Astrocyte (in vitro differentiated cells and primary cell): Measurements from ENCODE around the gene SLC29A1. TPM values are rescaled to one million over a fixed set of nuclear protein-coding genes. Genes with fewer than 3 reads are reported as not detected.

Source experiments
- DNase-seq: peaks from one replicate; pipeline ENCODE4 v3.0.0-alpha.2; 2010; ENCODE audit warnings: low read depth
- FAIRE-seq: peaks from 2 replicates; lab custom pipeline; 2011; peaks lifted over from hg19 to GRCh38; lab: Jason Lieb, UNC
- H2AFZ ChIP-seq: 2 replicates; pipeline ENCODE4 v1.6.0; 2012; ENCODE audit warnings: low read depth, low read length, inconsistent platforms
- H3K27ac ChIP-seq: 2 replicates; pipeline ENCODE4 v1.5.1; 2011; ENCODE audit warnings: low read depth, low read length, inconsistent platforms
- H3K27me3 ChIP-seq: 2 replicates; pipeline ENCODE4 v1.6.0; 2011; ENCODE audit warnings: low read length, inconsistent platforms; ENCODE audit not compliant: insufficient read depth
- H3K36me3 ChIP-seq: 2 replicates; pipeline ENCODE4 v1.5.1; 2011; ENCODE audit warnings: low read length, inconsistent platforms; ENCODE audit not compliant: insufficient read depth
- H3K4me1 ChIP-seq: 2 replicates; pipeline ENCODE4 v1.5.1; 2011; ENCODE audit warnings: low read length, inconsistent platforms; ENCODE audit not compliant: insufficient read depth
- H3K4me2 ChIP-seq: 2 replicates; pipeline ENCODE4 v1.6.0; 2012; ENCODE audit warnings: low read length, inconsistent platforms
- H3K4me3 ChIP-seq: 2 replicates; pipeline ENCODE4 v1.5.1; 2011; ENCODE audit warnings: low read depth, mild to moderate bottlenecking, low read length, inconsistent platforms; ENCODE audit not compliant: insufficient read depth
- H3K79me2 ChIP-seq: 2 replicates; pipeline ENCODE4 v1.6.0; 2012; ENCODE audit warnings: mild to moderate bottlenecking, low read length, inconsistent platforms; ENCODE audit not compliant: insufficient read depth
- H3K9ac ChIP-seq: 2 replicates; pipeline ENCODE4 v1.6.0; 2012; ENCODE audit warnings: mild to moderate bottlenecking, low read length, inconsistent platforms
- H3K9me3 ChIP-seq: 2 replicates; pipeline ENCODE4 v1.5.1; 2012; ENCODE audit warnings: low read depth, mild to moderate bottlenecking, low read length, inconsistent platforms; ENCODE audit not compliant: insufficient read depth
- H4K20me1 ChIP-seq: 2 replicates; pipeline ENCODE4 v1.6.0; 2012; ENCODE audit warnings: low read length, inconsistent platforms; ENCODE audit not compliant: insufficient read depth
- H3K27ac Mint-ChIP-seq: one replicate; pipeline ENCODE4 v1.8.0; 2021; ENCODE audit warnings: mild to moderate bottlenecking, mixed read lengths; ENCODE audit not compliant: unreplicated experiment
- H3K27me3 Mint-ChIP-seq: one replicate; pipeline ENCODE4 v1.8.0; 2021; ENCODE audit warnings: low read depth, mixed read lengths; ENCODE audit not compliant: unreplicated experiment
- H3K36me3 Mint-ChIP-seq: one replicate; pipeline ENCODE4 v1.8.0; 2021; ENCODE audit warnings: low read depth, mixed read lengths; ENCODE audit not compliant: unreplicated experiment
- H3K4me1 Mint-ChIP-seq: one replicate; pipeline ENCODE4 v1.8.0; 2021; ENCODE audit warnings: low read depth, mixed read lengths; ENCODE audit not compliant: unreplicated experiment
- H3K4me3 Mint-ChIP-seq: one replicate; pipeline ENCODE4 v1.8.0; 2021; ENCODE audit warnings: mild to moderate bottlenecking, moderate library complexity, mixed read lengths; ENCODE audit not compliant: unreplicated experiment
- H3K9me3 Mint-ChIP-seq: one replicate; pipeline ENCODE4 v1.8.0; 2021; ENCODE audit warnings: mild to moderate bottlenecking, mixed read lengths; ENCODE audit not compliant: unreplicated experiment
- EZH2 ChIP-seq: IDR thresholded peaks from 2 replicates; pipeline ENCODE4 v1.6.1; 2012; ENCODE audit warnings: mild to moderate bottlenecking, low read length, inconsistent platforms; ENCODE audit not compliant: insufficient read depth
- total RNA-seq: library from RNA; stranded (reverse); gene quantifications from 2 replicates; pipeline ENCODE4 v1.2.1, GENCODE V29; 2021
- TF ChIP-seq, protein P1 (sequence below): IDR thresholded peaks from 2 replicates; pipeline ENCODE4 v1.5.1; 2011; ENCODE audit warnings: low read depth, mild to moderate bottlenecking, inconsistent platforms, low read length, moderate library complexity; ENCODE audit not compliant: insufficient read depth

SLC29A1 gene
- total RNA-seq, 1 donor from 2014 or later = 15.3 TPM

DNA sequence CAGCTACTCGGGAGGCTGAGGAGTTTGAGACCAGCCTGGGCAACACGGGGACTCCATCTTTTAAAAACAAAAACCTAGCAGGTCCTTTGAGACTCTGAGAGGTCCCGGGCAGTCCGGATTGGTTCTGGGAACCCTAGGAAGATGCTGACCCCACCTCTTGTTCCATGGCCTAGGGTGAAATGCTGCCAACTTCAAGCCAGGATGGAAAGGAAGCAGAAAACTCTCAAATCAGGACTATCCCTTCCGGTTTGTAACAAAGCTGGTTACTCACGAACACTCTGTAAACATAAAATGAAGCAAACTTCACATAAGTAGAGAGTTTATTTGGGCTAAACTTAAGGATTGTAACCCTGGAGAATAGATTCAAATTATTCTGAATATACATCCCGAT, 36.8 kb upstream of the SLC29A1 start:
- TF ChIP-seq, protein P1, sequence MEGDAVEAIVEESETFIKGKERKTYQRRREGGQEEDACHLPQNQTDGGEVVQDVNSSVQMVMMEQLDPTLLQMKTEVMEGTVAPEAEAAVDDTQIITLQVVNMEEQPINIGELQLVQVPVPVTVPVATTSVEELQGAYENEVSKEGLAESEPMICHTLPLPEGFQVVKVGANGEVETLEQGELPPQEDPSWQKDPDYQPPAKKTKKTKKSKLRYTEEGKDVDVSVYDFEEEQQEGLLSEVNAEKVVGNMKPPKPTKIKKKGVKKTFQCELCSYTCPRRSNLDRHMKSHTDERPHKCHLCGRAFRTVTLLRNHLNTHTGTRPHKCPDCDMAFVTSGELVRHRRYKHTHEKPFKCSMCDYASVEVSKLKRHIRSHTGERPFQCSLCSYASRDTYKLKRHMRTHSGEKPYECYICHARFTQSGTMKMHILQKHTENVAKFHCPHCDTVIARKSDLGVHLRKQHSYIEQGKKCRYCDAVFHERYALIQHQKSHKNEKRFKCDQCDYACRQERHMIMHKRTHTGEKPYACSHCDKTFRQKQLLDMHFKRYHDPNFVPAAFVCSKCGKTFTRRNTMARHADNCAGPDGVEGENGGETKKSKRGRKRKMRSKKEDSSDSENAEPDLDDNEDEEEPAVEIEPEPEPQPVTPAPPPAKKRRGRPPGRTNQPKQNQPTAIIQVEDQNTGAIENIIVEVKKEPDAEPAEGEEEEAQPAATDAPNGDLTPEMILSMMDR = no peak
- TF ChIP-seq EZH2 = no peak
- Histone ChIP-seq H3K4me1 (no peaks in the 10 kb centered on the region), H3K4me2 (no peak overlapping the region), H3K79me2 (no peaks in the 10 kb centered on the region), H3K9me3 (no peaks in the 10 kb centered on the region), H3K9ac (no peak overlapping the region), H3K36me3 (no peaks in the 10 kb centered on the region), H3K27me3 (peaks cover 9% of the 10 kb centered on the region), H3K4me3 (no peak overlapping the region), H4K20me1 (no peaks in the 10 kb centered on the region), H2AFZ (no peak overlapping the region), H3K27ac (no peak overlapping the region)
- Mint-ChIP-seq H3K27ac (no peak overlapping the region), H3K4me3 (no peak overlapping the region), H3K36me3 (peaks cover 1% of the 10 kb centered on the region), H3K4me1 (peaks cover 8% of the 10 kb centered on the region), H3K27me3 (peaks cover 31% of the 10 kb centered on the region), H3K9me3 (no peaks in the 10 kb centered on the region)
- FAIRE-seq (no peak), DNase-seq (no peak)

DNA sequence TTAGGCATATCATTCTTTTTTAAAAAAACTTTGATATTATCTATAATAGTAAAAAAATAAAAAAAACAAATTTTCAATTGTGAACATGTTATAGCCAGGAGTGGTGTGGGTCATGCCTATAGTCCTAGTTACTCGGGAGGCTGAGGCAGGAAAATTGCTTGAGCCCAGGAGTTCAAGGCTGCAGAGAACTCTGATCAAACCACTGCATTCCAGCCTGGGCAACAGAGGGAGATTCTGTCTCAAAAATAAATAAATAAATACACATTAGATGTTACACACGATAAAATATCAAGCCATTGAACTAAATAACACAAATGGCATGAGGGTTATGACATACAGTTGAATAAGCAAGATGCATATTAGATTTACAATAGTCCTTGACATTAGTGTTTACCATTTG, 34.6 kb upstream of the SLC29A1 start:
- DNase-seq = no peak
- Mint-ChIP-seq H3K4me3 (no peak overlapping the region), H3K4me1 (peaks cover 8% of the 10 kb centered on the region), H3K36me3 (peaks cover 1% of the 10 kb centered on the region), H3K27me3 (peaks cover 20% of the 10 kb centered on the region), H3K9me3 (no peaks in the 10 kb centered on the region), H3K27ac (no peak overlapping the region)
- Histone ChIP-seq H3K36me3 (no peaks in the 10 kb centered on the region), H4K20me1 (no peaks in the 10 kb centered on the region), H3K4me2 (no peak overlapping the region), H3K9ac (no peak overlapping the region), H3K9me3 (no peaks in the 10 kb centered on the region), H3K79me2 (no peaks in the 10 kb centered on the region), H2AFZ (no peak overlapping the region), H3K4me3 (no peak overlapping the region), H3K27ac (no peak overlapping the region), H3K27me3 (peaks cover 11% of the 10 kb centered on the region), H3K4me1 (no peaks in the 10 kb centered on the region)
- FAIRE-seq = no peak
- TF ChIP-seq, protein P1 = no peak
- TF ChIP-seq EZH2 = no peak

DNA sequence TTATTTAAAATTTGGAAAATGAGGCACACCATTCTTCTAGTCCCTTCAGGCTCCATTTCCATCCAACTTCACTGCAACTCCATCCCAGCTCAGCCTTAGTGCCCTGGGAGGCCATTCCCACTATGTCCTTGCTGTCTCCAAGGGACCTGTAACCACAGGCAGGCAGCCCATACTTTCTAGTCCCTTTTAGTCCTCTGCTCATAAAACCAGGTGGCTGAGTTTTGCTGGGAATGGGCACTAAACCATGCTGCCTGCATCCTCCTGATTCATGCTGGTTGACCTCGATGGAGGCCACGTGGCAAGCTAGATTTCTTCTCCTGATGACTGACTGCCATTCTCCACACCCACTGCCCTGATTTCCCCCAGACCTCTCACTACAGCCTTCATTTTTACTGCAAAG, 34.1 kb upstream of the SLC29A1 start:
- H3K9ac ChIP-seq = no peak overlapping the region
- Mint-ChIP-seq H3K4me1 (peaks cover 8% of the 10 kb centered on the region), H3K9me3 (no peaks in the 10 kb centered on the region), H3K27ac (no peak overlapping the region), H3K27me3 (peaks cover 21% of the 10 kb centered on the region), H3K36me3 (peaks cover 1% of the 10 kb centered on the region), H3K4me3 (no peak overlapping the region)
- no peak for TF ChIP-seq EZH2
- TF ChIP-seq, protein P1 = no peak
- H3K27ac ChIP-seq = no peak overlapping the region
- no peak overlapping the region for H3K4me3 ChIP-seq
- FAIRE-seq = no peak
- H3K27me3 ChIP-seq = peaks cover 8% of the 10 kb centered on the region
- H4K20me1 ChIP-seq = no peaks in the 10 kb centered on the region
- no peaks in the 10 kb centered on the region for H3K79me2 ChIP-seq
- no peak overlapping the region for H2AFZ ChIP-seq
- H3K36me3 ChIP-seq = no peaks in the 10 kb centered on the region
- no peak for DNase-seq
- H3K4me2 ChIP-seq = no peak overlapping the region
- H3K9me3 ChIP-seq = no peaks in the 10 kb centered on the region
- no peaks in the 10 kb centered on the region for H3K4me1 ChIP-seq
